Stimulated activated CD4-positive, alpha-beta T cell treated with anti-CD3 and anti-CD28 coated beads, Interleukin-4, amount 100 ng/mL, for 48 hours (primary cell): ENCODE results near the gene ZNF430.
"Not testable (repeated sequence)": the region's sequence is repeated elsewhere in the genome, so short reads cannot be mapped to it uniquely, and the experiment has no call there.

Source experiments
- DNase-seq, 2 donors: peaks; one replicate each; pipeline ENCODE4 v3.0.0-alpha.2; 2020; ENCODE audit warnings: low read depth in 2 of 2

Gene ZNF430

DNA sequence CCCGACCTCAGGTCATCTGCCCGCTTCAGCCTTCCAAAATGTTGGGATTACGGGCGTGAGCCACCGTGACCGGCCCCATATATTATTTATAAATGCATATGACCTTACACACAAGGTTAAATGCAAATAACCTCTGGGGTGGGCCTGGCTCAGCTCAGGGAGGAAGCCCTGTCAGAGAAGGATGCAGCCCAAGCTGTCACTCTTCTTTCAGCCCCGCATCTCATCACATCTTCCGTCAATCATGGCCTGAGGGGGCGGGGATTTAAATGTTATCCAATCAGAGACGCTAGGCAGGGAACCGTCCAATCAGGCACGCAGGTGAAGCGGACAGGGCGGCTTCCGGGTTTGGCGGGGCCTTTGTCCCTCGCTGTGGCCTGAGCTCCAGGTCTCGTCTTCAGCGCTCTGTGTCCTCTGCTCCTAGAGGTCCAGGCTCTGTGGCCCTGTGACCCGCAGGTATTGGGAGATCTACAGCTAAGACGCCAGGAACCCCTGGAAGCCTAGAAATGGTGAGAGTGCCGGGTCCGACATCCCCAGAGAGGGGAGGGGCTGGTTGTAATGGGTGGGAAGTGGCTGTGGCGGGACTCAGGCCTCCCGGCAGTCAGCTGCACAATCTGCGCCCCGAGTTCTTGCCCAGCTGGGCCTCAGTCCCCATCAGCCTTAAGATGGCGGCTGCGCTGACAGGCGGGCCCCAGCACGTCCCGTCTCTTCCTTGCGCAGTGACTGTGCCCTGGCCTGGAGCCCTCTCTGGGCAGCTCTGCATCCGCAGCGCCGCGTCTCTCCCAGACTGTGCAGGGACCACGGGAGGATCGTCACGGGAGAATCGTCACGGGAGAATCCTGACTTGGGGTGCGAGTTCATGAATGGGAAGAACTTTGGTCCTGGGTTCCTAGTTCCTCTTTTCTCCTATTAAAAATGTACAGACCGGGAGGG lies at the start of gene ZNF430:
Gene ZNF430 (plus strand): TSS at position 360 of the 930 bp plus-strand sequence. CDS start 144 bp downstream, at position 504.
- peak; percentile 86 to 94 for DNase-seq

- not testable (repeated sequence) for DNase-seq
These were observed 27.7 kb upstream of the ZNF430 start for GRCh38 chr19:20992788-20993187.

DNA sequence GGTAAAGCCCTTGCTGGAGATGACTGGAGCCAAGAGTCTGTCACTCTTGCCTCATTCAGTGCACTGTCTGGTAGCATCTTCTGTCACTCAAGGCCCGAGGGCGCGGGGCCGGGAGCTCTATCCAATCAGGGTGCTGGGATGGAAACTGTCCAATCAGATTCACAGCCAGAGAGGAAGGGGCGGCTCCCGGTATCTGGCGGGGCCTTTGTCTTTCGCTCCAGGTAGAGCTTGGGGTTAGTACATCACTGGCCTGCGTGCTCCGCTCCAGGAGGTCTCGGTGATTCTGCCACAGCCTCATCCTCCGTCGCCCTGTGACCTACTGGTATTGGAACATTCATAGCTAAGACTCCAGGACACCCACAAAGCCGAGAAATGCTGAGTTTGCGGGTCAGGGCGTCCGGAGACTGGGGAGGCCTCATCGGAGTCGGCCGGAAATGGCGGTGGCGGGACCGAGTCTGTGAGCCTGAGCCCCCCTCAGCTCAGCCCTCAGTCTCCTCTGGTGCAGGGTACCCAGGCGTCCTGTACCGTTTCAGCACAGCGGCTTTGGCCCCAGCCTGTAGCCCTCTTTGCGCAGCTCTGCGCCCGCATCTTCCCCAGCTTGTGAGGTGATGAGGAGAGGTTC lies 20.6 kb upstream of the ZNF430 start:
- peak; percentile 82 to 85 for DNase-seq

DNA sequence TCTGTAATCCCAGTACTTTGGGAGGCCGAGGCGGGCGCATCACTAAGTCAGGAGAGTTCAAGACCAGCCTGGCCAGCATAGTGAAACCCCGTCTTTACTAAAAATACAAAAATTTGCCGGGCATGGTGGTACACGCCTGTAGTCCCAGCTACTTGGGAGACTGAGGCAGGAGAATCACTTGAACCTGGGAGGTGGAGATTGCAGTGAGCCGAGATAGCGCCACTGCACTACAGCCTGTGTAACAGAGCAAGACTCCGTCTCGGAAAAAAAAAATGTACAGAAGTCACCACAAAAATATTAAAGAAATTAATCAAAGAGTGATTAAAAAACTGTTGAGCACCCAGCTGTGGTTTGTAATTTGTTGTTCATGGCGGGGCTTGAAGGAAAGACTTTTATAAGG lies 781 bp downstream of the ZNF430 start:
- DNase-seq, result not testable (repeated sequence)

- DNase-seq, result no peak
These were observed 2.5 kb downstream of the ZNF430 start for GRCh38 chr19:21022996-21023395.

DNA sequence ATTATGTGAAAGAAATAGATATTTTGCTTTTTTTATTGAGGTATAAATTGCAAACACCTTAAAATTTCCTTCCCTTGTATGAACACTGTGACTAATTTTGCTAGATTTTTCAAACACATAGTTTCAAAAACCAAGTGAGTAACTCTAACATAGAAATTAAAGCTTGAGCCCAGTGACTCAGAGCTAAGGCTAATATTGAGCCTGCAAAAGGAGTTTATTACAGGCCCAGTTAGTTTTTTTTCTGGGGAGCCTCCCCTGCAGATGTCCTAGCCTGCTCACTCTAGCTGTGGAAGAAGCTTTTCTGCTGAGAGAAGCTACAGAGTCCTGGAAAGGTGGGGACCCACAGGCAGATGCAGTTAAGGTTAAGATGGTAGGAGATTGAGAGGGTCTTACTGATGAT lies 3.4 kb downstream of the ZNF430 start:
- DNase-seq, result no peak

DNA sequence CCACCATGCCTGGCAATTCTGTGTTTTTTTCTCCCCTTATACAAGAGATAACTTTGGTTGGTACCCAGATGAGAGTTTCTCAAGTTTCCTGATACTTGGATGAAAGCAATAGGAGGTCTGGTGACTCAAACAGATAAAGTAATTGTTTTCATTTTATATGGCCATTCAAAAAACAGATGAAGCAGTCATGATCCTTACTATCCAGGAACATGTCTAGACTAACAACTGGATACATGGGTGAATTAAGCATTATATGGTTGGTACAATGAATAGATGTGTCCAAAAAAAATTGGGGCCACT lies 8.5 kb downstream of the ZNF430 start:
- no peak for DNase-seq

DNA sequence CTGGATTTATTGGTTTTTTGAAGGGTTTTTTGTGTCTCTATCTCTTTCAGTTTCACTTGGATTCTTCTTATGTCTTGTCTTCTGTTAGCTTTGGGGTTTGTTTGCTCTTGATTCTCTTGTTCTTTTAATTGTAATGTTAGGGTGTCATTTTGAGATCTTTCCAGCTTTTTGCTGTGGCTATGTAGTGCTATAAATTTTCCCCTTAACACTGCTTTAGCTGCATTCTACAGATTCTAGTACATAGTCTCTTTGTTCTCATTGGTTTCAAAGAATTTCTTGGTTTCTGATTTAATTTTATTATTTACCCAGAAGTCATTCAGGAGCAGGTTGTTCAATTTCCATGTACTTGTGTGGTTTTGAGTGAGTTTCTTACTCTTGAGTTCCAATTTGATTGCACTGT lies 24.6 kb downstream of the ZNF430 start:
- DNase-seq, result no peak

DNA sequence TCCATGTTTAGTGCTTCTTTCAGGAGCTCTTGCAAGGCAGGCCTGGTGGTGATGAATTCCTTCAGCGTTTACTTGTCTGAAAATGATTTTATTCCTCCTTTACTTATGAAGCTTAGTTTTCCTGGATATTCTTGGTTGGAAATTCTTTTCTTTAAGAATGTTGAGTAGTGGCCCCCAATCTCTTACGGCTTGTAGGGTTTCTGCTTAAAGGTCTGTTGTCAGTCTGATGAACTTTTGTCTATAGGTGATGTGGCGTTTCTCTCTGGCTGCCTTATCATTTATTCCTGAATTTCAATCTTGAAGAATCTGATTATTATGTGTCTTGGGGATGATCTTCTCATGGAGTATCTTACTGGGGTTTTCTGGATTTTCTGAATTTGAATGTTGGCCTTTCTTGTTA lies 26.0 kb downstream of the ZNF430 start:
- no peak for DNase-seq

DNA sequence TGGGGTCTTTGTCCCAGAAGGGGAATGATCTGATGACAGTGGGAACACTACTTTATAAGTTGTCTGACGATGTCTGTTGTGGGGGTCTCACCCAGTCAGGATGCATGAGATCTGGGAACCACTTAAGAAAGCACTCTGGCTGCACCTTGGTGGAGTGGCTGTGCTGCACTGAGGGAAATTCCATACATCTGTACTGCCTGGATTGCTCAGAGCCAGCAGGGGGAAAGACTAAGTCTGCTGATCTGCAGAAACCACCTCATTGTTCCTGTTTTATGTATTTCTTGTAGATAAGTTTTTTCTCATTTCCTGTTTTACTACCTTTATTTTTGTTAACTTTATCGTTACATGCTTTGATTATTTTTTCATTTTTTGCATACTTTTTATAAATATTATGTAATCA lies 27.3 kb downstream of the ZNF430 start:
- no peak for DNase-seq

DNA sequence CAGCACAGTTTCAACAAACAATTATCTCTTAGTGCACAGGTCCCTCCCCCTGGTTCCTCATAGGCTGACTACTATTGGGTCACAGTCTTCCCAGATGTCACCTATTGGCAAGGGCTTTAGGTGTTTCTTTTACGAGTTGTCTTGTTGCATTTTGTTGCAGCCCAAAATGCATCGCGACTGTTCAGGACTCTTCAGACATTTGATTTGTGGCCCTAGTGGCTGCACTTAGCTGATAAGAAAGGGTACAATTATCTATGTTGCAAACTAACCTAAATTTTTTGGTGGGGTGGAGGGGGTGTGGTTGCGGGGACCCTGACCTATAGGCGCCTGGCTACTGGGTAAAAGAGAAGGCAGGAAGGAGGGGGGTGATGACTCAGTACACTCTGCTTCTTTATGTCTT lies 32.4 kb downstream of the ZNF430 start:
- no peak for DNase-seq

GRCh38 chr19:21065336-21065735 lies 44.9 kb downstream of the ZNF430 start:
- no peak for DNase-seq

GRCh38 chr19:21082011-21082975 lies 61.8 kb downstream of the ZNF430 start, which contains the start of gene ZNF714:
TSS of gene ZNF714 (plus strand) at chr19:21082203. CDS start at chr19:21098269, 16,066 bp downstream.
- peak; percentile 67 to 75 for DNase-seq

- DNase-seq, result peak in 1 of 2 donors; percentile 8
These were observed 63.9 kb downstream of the ZNF430 start for GRCh38 chr19:21084343-21084742.

DNA sequence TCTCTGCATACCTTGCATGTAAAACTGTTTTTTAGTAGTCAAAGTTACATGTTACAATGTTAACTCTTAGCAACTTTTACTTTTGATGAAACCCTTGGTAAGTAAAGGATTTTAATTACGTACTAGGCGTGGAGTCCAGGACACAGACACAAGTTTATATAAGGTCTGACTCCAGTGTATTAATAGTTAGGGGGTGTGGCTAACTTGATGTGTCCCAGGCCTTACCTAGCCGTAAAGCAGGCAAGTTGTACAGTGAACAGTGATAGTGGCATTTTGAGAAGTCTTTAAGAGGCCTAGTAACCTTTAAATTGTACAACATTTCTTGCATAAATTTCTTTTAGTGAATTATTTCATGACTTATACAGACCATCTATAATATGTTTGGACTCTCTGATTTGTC lies 67.4 kb downstream of the ZNF430 start:
- no peak for DNase-seq

DNA sequence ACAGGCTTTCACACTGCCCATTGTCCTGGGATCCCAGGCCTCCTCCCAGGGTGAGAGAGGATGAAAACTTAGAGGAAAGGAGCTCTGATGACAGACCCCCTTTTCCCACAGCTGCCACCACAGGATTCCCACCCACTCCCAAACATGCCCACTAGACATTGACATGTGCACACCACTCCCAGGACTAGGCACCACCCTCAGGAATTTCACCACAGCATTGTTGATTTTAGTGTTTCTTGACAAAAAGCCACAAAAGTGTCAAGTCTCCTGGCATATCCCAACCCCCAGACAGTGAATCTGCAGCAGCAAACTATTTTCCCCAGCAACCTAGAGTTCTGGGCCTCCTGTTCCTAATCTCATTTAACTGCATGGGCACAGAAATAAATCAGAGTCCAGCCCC lies 71.7 kb downstream of the ZNF430 start:
- no peak for DNase-seq

DNA sequence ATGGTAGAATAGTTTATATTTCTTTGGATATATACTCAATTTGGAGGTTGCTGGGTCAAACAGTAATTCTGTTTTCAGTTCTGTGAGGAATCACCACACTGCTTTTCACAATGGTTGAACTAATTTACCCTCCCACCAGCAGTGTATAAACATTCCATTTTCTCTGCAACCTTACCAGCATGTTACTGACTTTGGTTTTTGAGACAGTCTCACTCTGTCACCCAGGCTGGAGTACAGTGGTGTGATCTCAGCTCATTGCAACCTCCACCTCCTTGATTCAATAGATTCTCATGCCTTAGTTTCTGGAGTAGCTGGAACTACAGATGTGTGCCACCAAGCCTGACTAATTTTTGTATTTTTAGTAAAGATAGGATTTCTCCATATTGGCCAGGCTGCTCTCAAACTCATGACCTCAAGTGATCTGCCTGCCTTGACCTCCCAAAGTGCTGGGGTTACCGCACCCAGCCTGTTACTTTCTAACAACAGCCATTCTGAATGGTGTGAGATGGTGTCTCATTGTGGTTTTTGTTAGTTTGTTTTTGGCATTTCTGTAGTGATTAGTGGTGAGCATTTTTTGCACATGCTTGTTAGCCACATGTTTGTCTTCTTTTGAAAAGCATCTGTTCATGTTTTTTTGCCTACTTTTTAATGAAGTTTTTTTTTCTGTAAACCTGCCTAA lies 74.0 kb downstream of the ZNF430 start:
- DNase-seq, result no peak

- no peak for DNase-seq
These were observed 77.8 kb downstream of the ZNF430 start for GRCh38 chr19:21098291-21098690.

GRCh38 chr19:21101521-21102242 lies 81.2 kb downstream of the ZNF430 start:
- no peak for DNase-seq

- no peak for DNase-seq
These were observed 88.7 kb downstream of the ZNF430 start for GRCh38 chr19:21109116-21109515.
